HL-60 (cell line): ENCODE data around the gene ASGR1.

ENCODE experiments used
- DNase-seq, 2 experiments: peaks; one replicate each; pipeline ENCODE4 v3.0.0-alpha.2; 2010 to 2020; ENCODE audit warnings: low read depth in 1 of 2, low spot score in 1 of 2
- H3K27ac ChIP-seq: fragments of 250-450 bp; sonication (Bioruptor Pico); replicated peaks from 2 replicates; pipeline ENCODE4 v1.5.1; 2020; ENCODE audit warnings: mild to moderate bottlenecking, moderate library complexity
- H3K27me3 ChIP-seq: fragments of 250-450 bp; sonication (Bioruptor Pico); 2 replicates; pipeline ENCODE4 v1.5.1; 2021; ENCODE audit warnings: mild to moderate bottlenecking, moderate library complexity; ENCODE audit not compliant: insufficient read depth, poor library complexity, severe bottlenecking
- H3K4me3 ChIP-seq: replicated peaks from 2 replicates; pipeline ENCODE4 v1.5.1; 2011; ENCODE audit warnings: mild to moderate bottlenecking, control low read depth, low read length; ENCODE audit not compliant: insufficient read depth
- CTCF ChIP-seq: IDR thresholded peaks from one replicate; pipeline ENCODE4 v1.5.1; 2011; ENCODE audit warnings: low read length, control low read depth, inconsistent platforms; ENCODE audit not compliant: insufficient read depth
- GABPA ChIP-seq: IDR thresholded peaks from 2 replicates; pipeline ENCODE4 v1.6.1; 2012; ENCODE audit warnings: low read depth
- POLR2AphosphoS5 ChIP-seq: IDR thresholded peaks from 2 replicates; pipeline ENCODE4 v1.6.1; 2012; ENCODE audit warnings: low read depth
- REST ChIP-seq: IDR thresholded peaks from 2 replicates; pipeline ENCODE4 v1.6.1; 2012; ENCODE audit warnings: low read depth; ENCODE audit not compliant: insufficient replicate concordance
- SPI1 ChIP-seq: IDR thresholded peaks from 2 replicates; pipeline ENCODE4 v1.6.1; 2012; ENCODE audit warnings: low read depth, mild to moderate bottlenecking, borderline replicate concordance

The ASGR1 gene

GRCh38 chr17:7214300-7215135, 35.3 kb upstream of the ASGR1 start:
- peak overlapping the region; percentile 68 for H3K27ac ChIP-seq
- H3K27me3 ChIP-seq = no peaks in the 10 kb centered on the region
- H3K4me3 ChIP-seq = peak overlapping the region; percentile 37
- DNase-seq = peak; percentile 71 to 87
- no peak for TF ChIP-seq SPI1
- TF ChIP-seq CTCF = peak; percentile 16
- no peak for TF ChIP-seq POLR2AphosphoS5

GRCh38 chr17:7213895-7214299, 34.7 kb upstream of the ASGR1 start:
- DNase-seq = peak in 1 of 2 experiments; percentile 27
- peak overlapping the region; percentile 68 for H3K27ac ChIP-seq
- TF ChIP-seq SPI1 = no peak
- no peak for TF ChIP-seq REST
- TF ChIP-seq POLR2AphosphoS5 = no peak
- TF ChIP-seq CTCF = no peak
- TF ChIP-seq GABPA = no peak
- no peaks in the 10 kb centered on the region for H3K27me3 ChIP-seq
- peak overlapping the region; percentile 37 for H3K4me3 ChIP-seq

GRCh38 chr17:7211491-7212273, 32.5 kb upstream of the ASGR1 start:
- H3K27me3 ChIP-seq = no peaks in the 10 kb centered on the region
- no peak for DNase-seq
- no peak for TF ChIP-seq POLR2AphosphoS5
- no peak for TF ChIP-seq GABPA
- TF ChIP-seq CTCF = no peak
- no peak for TF ChIP-seq REST
- no peak for TF ChIP-seq SPI1
- H3K4me3 ChIP-seq = no peak overlapping the region
- no peak overlapping the region for H3K27ac ChIP-seq
